K562 (cell line): ENCODE measurements around the gene TXK. TPM values are rescaled to one million over a fixed set of nuclear protein-coding genes. Genes with fewer than 3 reads are reported as not detected.

Experiments
- ARID1B ChIP-seq: fragments of 450-650 bp; IDR thresholded peaks from 2 replicates; pipeline ENCODE4 v1.6.1; 2016; ENCODE audit warnings: antibody characterized with exemption, mild to moderate bottlenecking, inconsistent platforms
- ATF7 ChIP-seq: fragments of 450-650 bp; IDR thresholded peaks from 2 replicates; pipeline ENCODE4 v1.7.1; 2014; ENCODE audit warnings: mild to moderate bottlenecking, moderate library complexity
- CSDE1 ChIP-seq, 2 experiments: fragments of 450-650 bp; IDR thresholded peaks; 2 replicates each; pipeline ENCODE4 v1.6.1; 2016; ENCODE audit warnings: mild to moderate bottlenecking in 1 of 2
- EHMT2 ChIP-seq: fragments of 450-650 bp; IDR thresholded peaks from 2 replicates; pipeline ENCODE4 v1.6.1; 2018; ENCODE audit warnings: antibody characterized with exemption
- GTF2E2 ChIP-seq: fragments of 200-800 bp; sonication (Bioruptor generic); IDR thresholded peaks from 2 replicates; pipeline ENCODE4 v1.6.1; 2016; ENCODE audit warnings: missing genetic modification characterization, missing compliant biosample characterization
- HDAC3 ChIP-seq: fragments of 450-650 bp; IDR thresholded peaks from 2 replicates; pipeline ENCODE4 v1.6.1; 2018; ENCODE audit warnings: borderline replicate concordance, mild to moderate bottlenecking, moderate library complexity; ENCODE audit not compliant: partially characterized antibody
- MTA3 ChIP-seq: fragments of 450-650 bp; formaldehyde crosslinking; IDR thresholded peaks from 2 replicates; pipeline ENCODE4 v1.6.1; 2017; ENCODE audit warnings: mild to moderate bottlenecking, borderline replicate concordance
- MYBL2 ChIP-seq, 2 experiments: fragments of 450-650 bp in 1 of 2; sonication (generic) in 1 of 2; formaldehyde crosslinking in 1 of 2; IDR thresholded peaks; 2 replicates each; pipeline versions ENCODE4 v1.6.1 to v1.8.1; 2017 to 2022; ENCODE audit warnings: borderline replicate concordance in 1 of 2, inconsistent platforms in 1 of 2, low read depth in 1 of 2, mild to moderate bottlenecking in 1 of 2, missing genetic modification reagents in 1 of 2, moderate library complexity in 1 of 2
- MYNN ChIP-seq, 2 experiments: sonication (generic); formaldehyde crosslinking in 1 of 2; IDR thresholded peaks; 2 replicates each; pipeline versions ENCODE4 v1.5.0 to v1.6.1; 2016 to 2020; ENCODE audit warnings: antibody characterized with exemption in 1 of 2, missing genetic modification reagents in 1 of 2
- NCOA4 ChIP-seq: fragments of 450-650 bp; IDR thresholded peaks from 2 replicates; pipeline ENCODE4 v1.6.1; 2018; ENCODE audit warnings: mild to moderate bottlenecking; ENCODE audit not compliant: partially characterized antibody
- PCBP1 ChIP-seq: fragments of 200-400 bp; formaldehyde crosslinking; IDR thresholded peaks from 2 replicates; pipeline ENCODE4 v1.6.1; 2018; ENCODE audit warnings: mild to moderate bottlenecking, low read depth, low read length; ENCODE audit not compliant: poor library complexity, severe bottlenecking
- PHF21A ChIP-seq: fragments of 450-650 bp; IDR thresholded peaks from 2 replicates; pipeline ENCODE4 v1.6.1; 2017; ENCODE audit warnings: low read depth, borderline replicate concordance
- RAD21 ChIP-seq, 2 experiments: fragments of 250-450 bp in 1 of 2; fragments of 450-650 bp in 1 of 2; sonication (Bioruptor Pico) in 1 of 2; formaldehyde crosslinking in 1 of 2; IDR thresholded peaks in 1 of 2; conservative IDR thresholded peaks in 1 of 2; 2 replicates each; pipeline versions ENCODE4 v1.4.0 to v1.8.0; 2020 to 2022; ENCODE audit warnings: mild to moderate bottlenecking in 2 of 2, moderate library complexity in 1 of 2
- RNF2 ChIP-seq: sonication (generic); IDR thresholded peaks from 2 replicates; pipeline ENCODE4 v1.6.1; 2016
- SAFB2 ChIP-seq: fragments of 200-400 bp; formaldehyde crosslinking; IDR thresholded peaks from 2 replicates; pipeline ENCODE4 v1.6.1; 2018; ENCODE audit warnings: borderline replicate concordance, low read length, low read depth, moderate library complexity; ENCODE audit not compliant: severe bottlenecking
- SMARCA5 ChIP-seq: fragments of 450-650 bp; IDR thresholded peaks from 2 replicates; pipeline ENCODE4 v1.6.1; 2016
- SMARCC2 ChIP-seq: fragments of 450-650 bp; IDR thresholded peaks from 2 replicates; pipeline ENCODE4 v1.6.1; 2017; ENCODE audit warnings: antibody characterized with exemption, moderate library complexity, mild to moderate bottlenecking, low read depth
- SRF ChIP-seq, 2 experiments: fragments of 250-450, 450-650 bp in 1 of 2; sonication (Bioruptor Pico) in 1 of 2; sonication (generic) in 1 of 2; formaldehyde crosslinking; IDR thresholded peaks; 2 replicates each; pipeline versions ENCODE4 v1.5.0 to v1.5.1; 2020 to 2022; ENCODE audit warnings: mild to moderate bottlenecking in 1 of 2, missing genetic modification reagents in 1 of 2
- TAF9B ChIP-seq: fragments of 450-650 bp; IDR thresholded peaks from 2 replicates; pipeline ENCODE4 v1.6.1; 2018; ENCODE audit warnings: mild to moderate bottlenecking; ENCODE audit not compliant: partially characterized antibody
- TCF3 ChIP-seq: sonication (generic); formaldehyde crosslinking; IDR thresholded peaks from 2 replicates; pipeline ENCODE4 v1.4.0; 2020; ENCODE audit warnings: mild to moderate bottlenecking, missing genetic modification reagents
- TCF7 ChIP-seq: sonication (generic); IDR thresholded peaks from 2 replicates; pipeline ENCODE4 v1.6.1; 2016; ENCODE audit warnings: antibody characterized with exemption, borderline replicate concordance
- U2AF1 ChIP-seq: fragments of 200-400 bp; formaldehyde crosslinking; optimal IDR thresholded peaks from 2 replicates; pipeline ENCODE3; 2017; ENCODE audit warnings: mild to moderate bottlenecking, low read depth, low read length, moderate library complexity
- YY1 ChIP-seq, 3 experiments: IDR thresholded peaks; 2 replicates each; pipeline ENCODE4 v1.6.1; 2011; ENCODE audit warnings: low read length in 2 of 3, mild to moderate bottlenecking in 2 of 3, moderate library complexity in 2 of 3, borderline replicate concordance in 1 of 3, control low read depth in 1 of 3, low read depth in 1 of 3; ENCODE audit not compliant: insufficient read depth in 3 of 3, insufficient replicate concordance in 2 of 3, control insufficient read depth in 1 of 3, insufficient read length in 1 of 3; ENCODE audit errors: extremely low read depth in 1 of 3
- ZFPM2 ChIP-seq: fragments of 250-450 bp; sonication (Bioruptor Pico); IDR thresholded peaks from 2 replicates; pipeline ENCODE4 v1.5.1; 2022; ENCODE audit warnings: mild to moderate bottlenecking
- ZNF224 ChIP-seq: sonication (generic); formaldehyde crosslinking; IDR thresholded peaks from 2 replicates; pipeline ENCODE4 v1.8.0; 2022; ENCODE audit warnings: mild to moderate bottlenecking, missing genetic modification reagents
- ZNF232 ChIP-seq: sonication (generic); formaldehyde crosslinking; IDR thresholded peaks from 2 replicates; pipeline ENCODE4 v1.8.0; 2022; ENCODE audit warnings: mild to moderate bottlenecking, missing genetic modification reagents
- ZNF253 ChIP-seq: fragments of 250-450 bp; sonication (Bioruptor Pico); conservative IDR thresholded peaks from 2 replicates; pipeline ENCODE4 v1.6.1; 2021; ENCODE audit warnings: mild to moderate bottlenecking
- ZNF785 ChIP-seq: fragments of 250-450 bp; sonication (Bioruptor Pico); IDR thresholded peaks from 2 replicates; pipeline ENCODE4 v1.4.0; 2020; ENCODE audit warnings: mild to moderate bottlenecking
- polyA plus RNA-seq, 8 experiments: library from polyadenylated mRNA; depleted of rRNA in 4 of 8; stranded (reverse) in 5 of 8; unstranded in 3 of 8; fragments of >200 nt; fragmentation: Nextera tagmentation in 2 of 8; fragmentation: Illumina TruSeq in 1 of 8; extraction: Ambion mirVana in 2 of 8; extraction: Trizol in 1 of 8; gene quantifications; 2 replicates each; pipeline versions ENCODE4 v1.2.1 to v1.2.3, GENCODE V29; 2011 to 2014; ENCODE audit warnings: inconsistent platforms in 1 of 8, missing spikeins in 1 of 8
- total RNA-seq, 7 experiments: library from RNA; depleted of rRNA in 6 of 7; stranded (reverse); fragments of >200 nt in 6 of 7; fragmentation: Illumina TruSeq in 2 of 7; extraction: Trizol in 2 of 7; gene quantifications; 2 replicates each; pipeline versions ENCODE4 v1.2.1 to v1.2.3, GENCODE V29; 2011 to 2021; ENCODE audit warnings: low replicate concordance in 1 of 7
- TF ChIP-seq, protein P1 (sequence below): conservative IDR thresholded peaks from 2 replicates; pipeline ENCODE4 v1.6.1; 2011; ENCODE audit warnings: low read depth, mild to moderate bottlenecking, low read length; ENCODE audit not compliant: control insufficient read depth
- TF ChIP-seq, protein P2 (sequence below): sonication (generic); formaldehyde crosslinking; IDR thresholded peaks from 2 replicates; pipeline ENCODE4 v1.9.0; 2022; ENCODE audit warnings: mild to moderate bottlenecking, missing genetic modification reagents

The TXK gene
- total and polyA plus RNA-seq, 9 of the 15 experiments (the other 6 are each of a cell fraction or from before 2014, with no cell fraction given): 0.24 to 1.1 (median 0.45) TPM; not detected in 1

DNA sequence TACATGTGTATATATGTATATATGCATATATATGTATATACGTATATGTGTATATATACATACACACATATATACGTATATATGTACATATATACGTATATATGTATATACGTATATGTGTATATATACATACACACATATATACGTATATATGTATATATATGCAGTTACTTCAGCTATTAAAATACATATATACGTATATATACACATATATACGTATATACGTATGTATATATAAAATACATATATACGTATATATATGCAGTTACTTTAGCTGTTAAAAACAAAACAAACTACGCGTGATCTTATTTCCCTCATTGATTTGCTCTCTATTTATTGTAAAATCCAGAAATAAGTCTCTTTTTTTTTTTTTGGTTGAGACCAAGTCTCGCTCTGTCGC lies 13.9 kb downstream of the TXK start (continued):
- TF ChIP-seq HDAC3 (no peak), ZFPM2 (CRISPR knock-in tag) (peak; percentile 81; the same call in 1 of the 2 replicates), TCF7 (no peak), TCF3 (CRISPR knock-in tag) (no peak), SMARCC2 (no peak), ZNF232 (CRISPR knock-in tag) (no peak), U2AF1 (no peak), RNF2 (no peak), MYBL2 (IDR thresholded peaks at IDR 0.05; ENCODE audit: low read depth) (no peak), MYBL2 (CRISPR knock-in tag; IDR thresholded peaks at IDR 0.05; ENCODE audit: borderline replicate concordance) (no peak), MTA3 (no peak), CSDE1 (IDR thresholded peaks at IDR 0.05) (no peak), ARID1B (no peak), ATF7 (no peak), ZNF785 (0 out of 2 replicates have a peak, but pooled peaks have one; percentile 55), TAF9B (no peak), YY1 (IDR thresholded peaks at IDR 0.05; ENCODE audit: borderline replicate concordance in 1 of 3, control insufficient read depth in 1 of 3, extremely low read depth in 1 of 3, insufficient read depth in 3 of 3, insufficient read length in 1 of 3, insufficient replicate concordance in 2 of 3, low read depth in 1 of 3, low read length in 2 of 3) (no peak), SAFB2 (no peak), RAD21 (CRISPR knock-in tag; conservative IDR thresholded peaks at IDR 0.05 in 1 of 2, IDR thresholded peaks at IDR 0.05 in 1 of 2) (no peak), EHMT2 (no peak), SRF (CRISPR knock-in tag; IDR thresholded peaks at IDR 0.05) (no peak), NCOA4 (no peak), PCBP1 (no peak), PHF21A (no peak), GTF2E2 (tag) (no peak), ZNF224 (CRISPR knock-in tag) (no peak), SMARCA5 (no peak), ZNF253 (CRISPR knock-in tag) (no peak), MYNN (IDR thresholded peaks at IDR 0.05) (no peak), MYNN (CRISPR knock-in tag; IDR thresholded peaks at IDR 0.05) (no peak)
- TF ChIP-seq, protein P1, sequence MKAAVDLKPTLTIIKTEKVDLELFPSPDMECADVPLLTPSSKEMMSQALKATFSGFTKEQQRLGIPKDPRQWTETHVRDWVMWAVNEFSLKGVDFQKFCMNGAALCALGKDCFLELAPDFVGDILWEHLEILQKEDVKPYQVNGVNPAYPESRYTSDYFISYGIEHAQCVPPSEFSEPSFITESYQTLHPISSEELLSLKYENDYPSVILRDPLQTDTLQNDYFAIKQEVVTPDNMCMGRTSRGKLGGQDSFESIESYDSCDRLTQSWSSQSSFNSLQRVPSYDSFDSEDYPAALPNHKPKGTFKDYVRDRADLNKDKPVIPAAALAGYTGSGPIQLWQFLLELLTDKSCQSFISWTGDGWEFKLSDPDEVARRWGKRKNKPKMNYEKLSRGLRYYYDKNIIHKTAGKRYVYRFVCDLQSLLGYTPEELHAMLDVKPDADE: no peak
- TF ChIP-seq, protein P2, sequence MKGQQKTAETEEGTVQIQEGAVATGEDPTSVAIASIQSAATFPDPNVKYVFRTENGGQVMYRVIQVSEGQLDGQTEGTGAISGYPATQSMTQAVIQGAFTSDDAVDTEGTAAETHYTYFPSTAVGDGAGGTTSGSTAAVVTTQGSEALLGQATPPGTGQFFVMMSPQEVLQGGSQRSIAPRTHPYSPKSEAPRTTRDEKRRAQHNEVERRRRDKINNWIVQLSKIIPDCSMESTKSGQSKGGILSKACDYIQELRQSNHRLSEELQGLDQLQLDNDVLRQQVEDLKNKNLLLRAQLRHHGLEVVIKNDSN: no peak
